GM21717 (cell line): ENCODE measurements around the gene NPIPA1.
"Not testable (repeated sequence)": the region's sequence is repeated elsewhere in the genome, so short reads cannot be mapped to it uniquely, and the experiment has no call there.

Source experiments
- ATAC-seq: cut with Tn5 transposase; IDR thresholded peaks from one replicate; pipeline ENCODE4 v1.9.1; 2021; ENCODE audit warnings: mild to moderate bottlenecking, moderate library complexity; ENCODE audit not compliant: unreplicated experiment

Gene NPIPA1

DNA sequence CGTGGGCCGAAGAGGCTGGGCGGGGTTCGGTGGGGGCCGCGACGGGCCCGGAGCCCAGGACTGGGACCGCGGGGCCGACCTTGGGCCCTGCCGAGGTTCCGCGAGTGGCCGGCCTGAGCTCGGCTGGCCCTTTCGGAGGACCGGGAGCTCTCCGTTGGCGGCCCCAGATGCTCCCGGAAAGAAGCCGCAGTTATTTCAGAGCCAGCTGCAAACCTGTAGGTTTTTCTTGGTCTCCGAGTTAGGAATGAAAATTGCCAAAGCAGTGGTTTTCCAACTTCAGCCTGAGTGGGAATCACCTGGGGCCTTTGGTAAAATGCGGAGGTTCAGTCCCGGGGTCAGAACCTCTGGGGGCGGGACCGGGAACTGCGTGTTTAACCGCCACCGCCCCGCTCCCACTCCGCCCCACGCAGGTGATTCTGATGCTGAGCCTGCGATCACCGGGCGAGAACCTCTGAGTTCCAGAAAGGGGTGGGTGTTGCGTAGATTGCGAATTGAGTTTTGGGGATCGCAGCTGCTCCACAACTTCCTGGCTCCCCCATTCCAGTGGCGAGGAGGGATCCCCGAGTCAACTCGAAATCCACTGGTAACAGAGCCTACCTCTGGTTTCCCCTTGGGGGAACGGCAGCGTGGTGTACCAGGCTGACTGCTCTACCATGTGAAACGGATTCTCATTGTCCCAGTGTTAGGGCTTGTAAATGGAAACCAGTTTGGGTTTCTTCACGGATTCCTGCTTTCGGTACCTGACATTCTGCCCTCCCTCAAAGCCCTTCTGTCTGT, 38.4 kb downstream of the NPIPA1 start:
- ATAC-seq = peak; percentile 20

DNA sequence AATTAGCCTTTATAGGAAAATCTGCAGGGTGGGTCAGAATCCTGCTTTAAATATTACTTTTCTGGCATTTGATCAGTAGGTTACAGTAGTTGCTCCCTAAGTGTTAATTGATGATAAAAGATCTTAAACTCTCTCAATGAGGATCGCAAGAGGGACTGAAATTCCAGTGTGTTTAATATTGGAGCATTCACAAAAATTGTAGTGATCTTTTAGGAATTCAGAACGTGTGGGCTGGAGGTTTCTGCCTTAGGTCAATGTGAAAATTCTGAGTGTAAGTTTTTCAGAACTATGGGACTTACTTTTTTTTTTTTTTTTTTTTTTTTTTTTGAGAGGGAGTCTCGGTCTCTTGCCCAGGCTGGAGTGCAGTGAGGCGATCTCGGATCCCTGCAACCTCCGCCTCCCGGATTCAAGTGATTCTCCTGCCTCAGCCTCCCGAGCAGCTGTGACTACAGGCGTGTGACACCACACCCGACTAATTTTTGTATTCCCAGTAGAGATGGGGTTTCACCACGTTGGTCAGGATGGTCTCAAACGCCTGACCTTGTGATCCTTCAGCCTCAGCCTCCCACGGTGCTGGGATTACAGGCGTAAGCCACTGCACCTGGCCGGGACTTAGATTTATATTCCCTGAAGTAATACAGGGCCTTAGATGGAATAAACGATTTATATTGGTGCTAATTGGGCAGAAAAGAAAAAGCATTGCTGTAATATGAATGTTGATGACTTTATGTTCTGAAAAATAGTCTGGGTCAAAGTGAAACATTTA, 39.9 kb downstream of the NPIPA1 start:
- not testable (repeated sequence) for ATAC-seq

DNA sequence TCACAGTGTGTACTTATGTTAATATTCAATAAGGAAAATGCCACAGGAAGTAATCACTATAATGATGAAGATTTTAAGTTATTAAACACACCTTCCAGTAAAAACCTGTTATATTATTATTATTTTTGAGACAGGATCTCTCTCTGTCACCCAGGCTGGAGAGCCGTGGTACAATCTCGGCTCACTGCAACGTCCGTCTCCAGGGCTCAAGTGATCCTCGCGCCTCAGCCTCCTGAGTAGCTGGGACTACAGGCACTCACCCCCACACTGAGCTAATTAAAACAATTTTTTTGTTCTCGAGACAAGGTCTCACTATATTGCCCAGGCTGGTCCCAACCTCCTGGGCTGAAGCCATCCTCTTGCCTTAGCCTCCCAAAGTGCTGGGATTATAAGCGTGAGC, 41.0 kb downstream of the NPIPA1 start:
- ATAC-seq = not testable (repeated sequence)

DNA sequence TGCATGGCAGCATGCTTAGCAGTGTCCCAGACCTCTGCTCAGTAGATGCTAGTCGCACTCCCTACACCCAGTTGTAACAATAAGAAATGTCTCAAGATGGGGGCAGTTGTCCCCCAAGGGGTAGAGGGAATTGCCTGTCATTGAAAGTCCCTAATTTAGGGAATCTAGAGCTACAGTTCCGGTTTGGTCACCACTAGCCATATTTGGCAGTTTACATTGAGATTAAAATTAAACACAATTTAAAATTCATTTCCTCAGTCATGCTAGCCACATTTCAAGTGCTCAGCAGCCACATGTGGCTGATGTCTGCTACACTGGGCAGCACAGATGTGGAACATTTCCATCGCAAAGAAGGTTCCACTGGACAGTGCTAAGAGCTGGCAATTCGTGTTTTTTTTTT, 41.7 kb downstream of the NPIPA1 start:
- ATAC-seq = not testable (repeated sequence)

DNA sequence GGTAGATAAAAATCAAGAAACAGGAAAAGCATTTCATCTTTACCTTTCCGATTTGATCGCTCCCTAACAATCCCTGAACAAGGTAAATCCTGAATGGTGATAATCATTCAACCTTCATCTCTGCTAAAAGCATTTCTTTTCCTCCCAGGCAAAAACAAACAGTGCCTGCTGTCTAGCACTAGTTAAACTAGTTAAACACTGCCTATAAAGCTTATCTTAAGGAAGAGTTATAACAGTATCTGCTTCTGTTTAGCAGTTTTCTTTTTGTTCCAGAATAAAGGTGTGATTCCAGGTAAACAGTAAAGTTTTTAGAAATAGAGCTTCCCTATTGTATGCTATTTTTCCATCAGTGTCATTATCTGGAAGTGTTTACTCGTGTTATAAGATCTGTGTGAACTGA, 44.0 kb downstream of the NPIPA1 start:
- ATAC-seq = not testable (repeated sequence)

DNA sequence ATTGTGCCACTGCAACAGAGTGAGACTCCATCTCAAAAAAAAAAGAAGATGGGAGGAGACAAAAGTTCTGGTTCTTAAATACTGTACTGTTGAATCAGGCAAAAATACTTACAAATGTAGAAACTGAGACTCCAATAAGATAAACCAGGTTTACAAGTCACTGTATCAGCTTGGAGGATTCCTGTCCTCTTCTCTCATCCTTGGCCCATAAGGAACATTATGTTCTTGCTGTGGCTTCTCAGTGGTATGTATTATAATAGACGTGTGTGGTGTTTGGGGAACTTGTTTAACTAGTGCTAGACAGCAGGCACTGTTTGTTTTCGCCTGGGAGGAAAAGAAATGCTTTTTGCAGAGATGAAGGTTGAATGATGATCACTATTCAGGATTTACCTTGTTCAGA, 45.3 kb downstream of the NPIPA1 start:
- not testable (repeated sequence) for ATAC-seq

DNA sequence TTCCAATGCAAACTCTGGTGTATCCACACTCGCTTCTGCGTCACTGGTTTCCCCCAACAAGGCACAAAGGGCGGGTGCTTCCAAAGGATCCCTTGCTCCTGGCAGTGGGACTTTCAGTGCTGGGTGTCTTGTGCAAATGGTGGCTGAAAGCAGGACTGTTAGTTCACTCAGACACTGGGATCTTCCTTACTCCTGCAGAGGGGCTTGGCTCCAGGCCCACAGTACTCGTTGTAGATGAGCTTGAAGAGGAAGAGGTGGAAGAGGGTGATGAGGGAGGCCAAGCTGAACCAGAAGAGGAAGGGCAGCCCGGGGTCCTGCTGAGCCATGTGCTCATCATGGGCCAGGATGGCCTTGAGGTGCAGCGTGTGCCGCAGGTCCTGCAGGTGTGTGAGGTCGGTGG, 50.8 kb downstream of the NPIPA1 start:
- not testable (repeated sequence) for ATAC-seq

DNA sequence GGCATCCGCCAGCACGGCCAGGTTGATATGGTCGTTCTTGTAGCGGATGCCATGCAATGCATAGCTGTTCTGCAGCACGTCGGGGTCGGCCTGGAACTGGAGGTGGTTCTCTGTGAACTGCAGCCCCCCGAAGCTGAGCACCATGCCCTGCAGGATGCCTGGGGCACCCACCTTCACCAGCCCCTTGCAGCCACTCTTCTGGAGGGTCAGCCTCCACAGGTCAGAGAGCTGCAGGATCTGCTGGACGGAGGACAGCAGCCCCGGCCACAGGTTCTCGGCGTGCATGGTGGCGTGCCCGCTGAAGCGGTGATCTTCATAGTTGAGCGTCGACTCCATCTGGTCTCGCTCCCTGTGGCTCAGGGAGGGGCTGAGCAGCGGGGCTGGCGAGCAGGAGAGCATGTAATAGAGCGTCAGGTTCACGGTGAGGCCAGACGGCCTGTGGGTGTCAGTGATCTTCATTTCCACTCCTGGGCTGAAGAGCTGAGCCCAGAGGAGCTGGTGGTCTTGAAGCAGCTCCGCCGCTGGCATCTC, 51.5 kb downstream of the NPIPA1 start:
- ATAC-seq = not testable (repeated sequence)

DNA sequence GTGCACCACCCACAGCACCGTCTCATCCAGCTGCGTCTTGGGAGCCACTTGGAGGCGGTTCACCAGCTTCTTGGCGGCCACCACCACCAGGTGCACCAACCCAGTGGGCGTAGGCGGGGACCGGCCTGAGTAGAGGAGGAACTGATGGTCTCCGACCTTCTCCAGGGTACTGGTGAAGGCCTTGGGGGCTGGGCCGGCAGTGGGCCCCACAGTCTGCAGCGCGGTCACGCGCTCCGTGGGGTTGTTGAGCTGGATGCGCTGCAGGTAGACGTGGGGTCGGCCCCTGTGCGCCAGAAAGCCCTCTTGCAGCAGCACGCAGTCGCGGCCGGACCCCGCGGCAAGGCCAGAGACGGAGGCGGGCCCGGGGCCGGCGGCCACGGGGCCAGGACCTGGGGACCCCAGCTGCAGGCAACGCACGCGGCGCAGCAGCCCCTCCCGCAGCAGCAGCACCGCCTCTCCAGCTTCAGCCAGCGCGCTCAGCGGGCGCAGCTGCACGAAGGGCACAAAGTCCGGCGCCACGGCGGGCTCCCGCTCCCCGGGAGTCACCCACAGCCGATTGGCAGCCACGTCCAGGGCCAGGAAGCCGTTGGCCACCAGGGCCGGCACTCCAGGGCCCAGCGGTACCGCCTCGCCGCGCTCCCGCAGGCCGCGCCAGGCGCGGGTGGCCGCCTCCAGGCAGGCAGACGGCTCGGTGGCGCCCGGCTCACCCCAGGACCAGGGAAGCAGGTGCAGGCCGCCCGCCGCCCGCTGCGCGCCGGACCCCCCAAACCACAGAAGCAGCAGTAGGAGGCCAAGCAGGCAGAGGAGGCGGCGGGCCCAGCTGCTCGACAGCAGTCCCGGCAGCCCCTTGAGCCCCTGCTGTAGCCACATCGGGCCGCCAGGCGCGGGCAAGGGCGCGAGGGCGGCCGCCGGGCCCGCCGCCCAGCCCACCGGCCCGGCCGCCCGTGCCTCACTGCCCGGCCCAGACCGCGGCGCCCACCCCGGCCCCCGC, 52.3 kb downstream of the NPIPA1 start:
- ATAC-seq = not testable (repeated sequence)

DNA sequence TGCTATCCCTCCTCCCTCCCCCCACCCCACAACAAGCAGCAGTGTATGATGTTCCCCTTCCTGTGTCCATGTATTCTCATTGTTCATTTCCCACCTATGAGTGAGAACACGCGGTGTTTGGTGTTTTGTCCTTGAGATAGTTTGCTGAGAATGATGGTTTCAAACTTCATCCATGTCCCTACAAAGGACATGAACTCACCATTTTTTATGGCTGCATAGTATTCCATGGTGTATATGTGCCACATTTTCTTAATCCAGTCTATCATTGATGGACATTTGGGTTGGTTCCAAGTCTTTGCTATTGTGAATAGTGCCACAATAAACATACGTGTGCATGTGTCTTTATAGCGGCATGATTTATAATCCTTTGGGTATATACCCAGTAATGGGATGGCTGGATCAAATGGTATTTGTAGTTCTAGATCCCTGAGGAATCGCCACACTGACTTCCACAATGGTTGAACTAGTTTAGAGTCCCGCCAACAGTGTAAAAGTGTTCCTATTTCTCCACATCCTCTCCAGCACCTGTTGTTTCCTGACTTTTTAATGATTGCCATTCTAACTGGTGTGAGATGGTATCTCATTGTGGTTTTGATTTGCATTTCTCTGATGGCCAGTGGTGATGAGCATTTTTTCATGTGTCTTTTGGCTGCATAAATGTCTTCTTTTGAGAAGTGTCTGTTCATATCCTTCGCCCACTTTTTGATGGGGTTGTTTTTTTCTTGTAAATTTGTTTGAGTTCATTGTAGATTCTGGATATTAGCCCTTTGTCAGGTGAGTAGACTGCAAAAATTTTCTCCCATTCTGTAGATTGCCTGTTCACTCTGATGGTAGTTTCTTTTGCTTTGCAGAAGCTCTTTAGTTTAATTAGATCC, 56.3 kb downstream of the NPIPA1 start:
- ATAC-seq = not testable (repeated sequence)

DNA sequence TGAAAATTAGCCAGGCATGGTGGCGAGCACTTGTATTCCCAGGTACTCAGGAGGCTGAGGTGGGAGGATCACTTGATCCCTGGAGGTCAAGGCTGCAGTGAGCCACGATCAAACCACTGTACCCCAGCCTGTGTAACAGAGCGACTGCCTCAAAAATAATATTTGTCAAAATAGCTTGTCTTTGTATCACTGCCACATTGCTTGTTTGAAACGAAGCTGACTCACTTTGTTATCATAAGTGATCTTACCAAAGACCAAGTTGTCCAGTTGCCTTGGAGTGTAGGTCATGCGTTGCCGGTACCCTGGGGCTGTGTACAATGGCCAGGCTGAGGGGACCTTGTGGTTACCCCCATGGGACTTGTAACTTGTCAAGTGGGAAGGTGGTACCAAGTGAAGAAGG, 59.5 kb downstream of the NPIPA1 start:
- ATAC-seq = not testable (repeated sequence)

DNA sequence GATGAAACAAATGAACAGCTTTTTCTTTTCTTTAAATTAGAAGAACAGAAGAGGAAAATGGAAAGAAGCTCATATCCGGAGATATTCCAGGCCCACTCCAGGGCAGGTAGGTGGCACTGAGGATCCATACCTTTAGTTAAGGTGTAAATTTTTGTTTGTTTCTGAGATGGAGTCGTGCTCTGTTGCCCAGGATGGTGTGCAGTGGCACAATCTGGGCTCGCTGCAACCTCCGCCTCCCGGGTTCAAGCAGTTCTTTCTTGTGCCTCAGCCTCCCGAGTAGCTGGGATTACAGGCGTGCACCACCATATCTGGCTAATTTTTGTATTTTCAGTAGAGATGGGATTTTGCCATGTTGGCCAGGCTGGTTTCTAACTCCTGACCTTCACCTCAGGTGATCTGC, 61.1 kb downstream of the NPIPA1 start:
- ATAC-seq = not testable (repeated sequence)

DNA sequence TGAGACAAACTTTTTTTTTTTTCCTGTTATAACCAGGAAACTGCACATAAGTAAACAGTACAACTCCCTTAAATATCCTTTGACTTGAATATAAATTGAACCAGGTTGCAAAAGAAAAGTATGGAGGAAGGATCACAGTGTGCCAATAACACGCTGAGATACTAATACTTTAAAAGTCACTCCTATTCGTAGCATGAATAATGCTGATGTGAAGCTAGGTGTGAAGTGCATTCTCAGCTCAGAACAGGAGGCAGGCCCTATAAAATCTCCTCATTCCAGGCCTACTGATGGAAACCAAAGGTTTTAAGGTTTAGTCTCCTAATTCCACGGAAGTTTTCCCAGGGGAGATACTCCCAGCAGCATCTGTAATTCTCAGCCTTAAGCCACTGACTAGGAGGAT, 62.6 kb downstream of the NPIPA1 start:
- ATAC-seq = not testable (repeated sequence)
